ENCODE measurements around the gene SELE.
"Not testable (repeated sequence)": the region's sequence is repeated elsewhere in the genome, so short reads cannot be mapped to it uniquely, and the experiment has no call there.

SELE gene

GRCh38 chr1:169723763-169724162 is 10.1 kb downstream of the SELE start:
- in situ Hi-C loops (cut with MboI; ENCODE audit: low sequenced_read_pairs): no loop called here

GRCh38 chr1:169722779-169723178 is 11.1 kb downstream of the SELE start:
- in situ Hi-C loops (cut with MboI; ENCODE audit: low sequenced_read_pairs): no loop called here

GRCh38 chr1:169715100-169715499 is 18.8 kb downstream of the SELE start:
- in situ Hi-C loops (cut with MboI; ENCODE audit: low sequenced_read_pairs): not testable (repeated sequence)

- in situ Hi-C loops (cut with MboI; ENCODE audit: low sequenced_read_pairs): not testable (repeated sequence)
Observed at GRCh38 chr1:169713090-169713489, 20.8 kb downstream of the SELE start.

DNA sequence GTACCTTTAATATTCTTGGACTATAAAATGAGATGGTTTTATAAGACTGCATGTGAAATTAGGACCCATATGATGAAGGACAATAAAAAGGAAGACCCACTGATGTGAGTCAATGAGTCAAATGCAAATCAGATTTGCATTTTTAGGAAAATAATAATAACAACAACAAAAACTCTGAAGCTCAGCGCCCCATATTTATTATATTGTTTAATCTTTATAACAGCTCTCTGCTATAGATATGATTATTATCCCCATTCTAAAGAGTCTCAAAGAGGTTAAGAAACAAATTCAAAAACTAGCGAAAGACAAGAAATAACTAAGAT is 21.6 kb downstream of the SELE start:
- in situ Hi-C loops (cut with MboI; ENCODE audit: low sequenced_read_pairs): no loop called here

DNA sequence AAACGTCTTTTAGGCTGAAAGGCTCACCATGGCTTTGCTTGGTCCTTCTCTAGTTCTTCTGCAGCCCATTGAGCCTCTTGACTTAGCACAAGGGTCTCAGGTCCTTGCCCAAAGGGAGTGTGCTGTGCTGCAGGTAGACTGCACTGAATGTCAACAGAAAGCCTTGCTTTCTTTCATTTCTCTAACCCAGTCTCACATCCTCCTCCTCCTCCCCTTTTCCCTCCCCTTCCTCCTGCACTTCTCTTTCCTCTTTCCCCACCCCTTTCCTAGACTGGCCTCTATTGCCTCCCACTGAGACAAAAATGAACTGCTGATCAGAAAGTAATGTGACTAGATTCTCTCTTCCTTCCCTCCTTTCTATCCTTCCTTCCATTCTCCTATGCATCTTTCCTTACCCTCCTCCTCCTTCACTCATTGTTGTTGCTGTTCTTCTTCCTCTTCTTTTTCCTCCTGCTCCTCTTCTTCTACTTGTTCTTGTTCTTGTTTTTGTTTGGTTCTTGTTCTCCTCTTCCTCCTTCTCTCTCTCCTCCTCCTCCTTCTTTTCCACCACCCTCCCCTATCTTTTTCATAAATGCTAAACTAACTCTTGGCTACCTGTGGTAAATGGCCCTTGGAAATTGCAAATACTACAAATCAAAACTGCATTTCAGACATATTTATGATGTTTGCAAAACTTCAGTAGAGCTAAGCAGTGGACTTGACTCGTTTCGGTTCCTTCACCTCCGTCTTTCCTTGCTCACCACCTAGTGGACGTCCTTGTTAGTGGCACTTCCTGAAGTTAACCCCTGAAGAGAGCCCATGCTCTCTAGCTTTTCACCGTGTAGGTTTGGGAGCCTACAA is 22.2 kb downstream of the SELE start, which contains the start of gene SELL:
Gene SELL, minus strand, starts transcription at position 152 of the 840 bp plus-strand sequence. Its CDS starts 122 bp downstream, at position 30.
- in situ Hi-C loops (cut with MboI; ENCODE audit: low sequenced_read_pairs): no loop called here

GRCh38 chr1:169708647-169709046 is 25.2 kb downstream of the SELE start:
- in situ Hi-C loops (cut with MboI; ENCODE audit: low sequenced_read_pairs): loop anchor here (10.0 kb wide), 1 partner anchor 104 kb away; no protein-coding TSS in a partner anchor

DNA sequence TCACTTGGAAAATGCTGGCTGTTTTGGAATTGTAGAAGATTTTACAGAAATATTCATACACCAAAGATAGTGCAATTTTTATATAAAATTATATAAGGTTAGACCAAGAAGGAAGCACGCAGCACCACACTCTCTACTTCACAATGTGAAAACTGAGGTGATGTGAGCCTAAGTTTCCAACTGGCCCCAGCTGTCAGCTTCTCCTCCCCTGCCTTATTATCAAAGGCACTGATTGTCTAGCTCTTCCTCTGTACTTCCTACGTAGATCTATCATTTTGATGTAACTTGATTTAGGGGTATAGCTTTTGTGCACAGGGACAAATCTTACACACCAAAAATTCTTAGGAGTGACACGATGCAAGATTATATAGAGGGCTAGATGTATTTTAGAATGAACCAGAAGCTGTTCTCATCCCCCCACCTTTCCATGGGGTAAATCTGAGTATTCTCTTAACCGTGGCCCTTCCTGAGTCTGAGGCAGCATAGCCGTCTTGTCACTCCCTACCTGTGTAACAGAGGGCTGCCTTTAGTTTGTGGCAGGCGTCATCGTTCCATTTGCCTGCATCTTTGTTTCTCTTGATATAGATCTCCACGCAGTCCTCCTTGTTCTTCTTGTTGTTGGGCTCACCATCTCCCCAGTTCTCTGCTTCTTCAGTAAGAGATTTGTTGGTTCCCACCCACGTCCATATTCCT is 25.8 kb downstream of the SELE start:
- in situ Hi-C loops (cut with MboI; ENCODE audit: low sequenced_read_pairs): loop anchor here (10.0 kb wide), 1 partner anchor 103 kb away; no protein-coding TSS in a partner anchor

DNA sequence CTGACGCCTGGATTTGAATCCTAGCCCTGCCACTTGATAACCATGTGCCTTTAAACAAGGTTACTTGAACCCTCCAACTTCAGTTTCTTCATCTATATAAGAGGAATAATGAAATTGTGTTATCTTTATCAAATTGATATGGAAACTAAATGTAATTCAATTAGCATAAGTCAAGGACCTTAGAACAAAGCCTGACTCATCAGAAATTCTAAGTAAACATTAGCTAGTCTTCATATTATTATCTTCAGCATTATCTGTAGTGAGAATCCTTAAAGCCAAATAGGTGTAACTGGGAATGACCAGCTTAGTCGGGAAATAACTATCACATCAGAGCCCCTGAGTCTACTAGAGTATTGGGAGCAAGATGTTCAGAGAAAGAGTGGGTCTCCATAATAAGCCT is 29.1 kb downstream of the SELE start:
- in situ Hi-C loops (cut with MboI; ENCODE audit: low sequenced_read_pairs): loop anchor here (10.0 kb wide), 1 partner anchor 100 kb away; no protein-coding TSS in a partner anchor

- in situ Hi-C loops (cut with MboI; ENCODE audit: low sequenced_read_pairs): loop anchor here (10.0 kb wide), 1 partner anchor 97 kb away; no protein-coding TSS in a partner anchor
Observed at GRCh38 chr1:169701261-169702005, 32.4 kb downstream of the SELE start.

DNA sequence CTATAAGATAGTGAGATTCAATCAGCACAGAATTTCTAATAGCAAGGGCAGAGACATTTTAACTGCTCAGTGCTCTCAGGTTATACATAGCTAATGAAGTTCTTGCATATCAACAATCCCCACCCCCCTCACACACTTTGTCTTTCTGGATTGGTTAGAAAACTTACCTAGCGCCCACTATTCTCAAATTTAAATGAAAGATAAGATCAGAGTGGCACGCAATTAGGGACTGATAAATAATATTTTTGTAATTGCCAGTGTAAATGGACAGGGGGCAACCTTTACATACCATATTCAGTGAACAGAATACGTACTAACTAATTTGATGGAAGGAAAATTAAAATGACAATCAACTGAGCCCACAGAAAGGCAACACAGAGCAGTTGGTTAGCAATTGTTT is 34.2 kb downstream of the SELE start:
- in situ Hi-C loops (cut with MboI; ENCODE audit: low sequenced_read_pairs): loop anchor here (10.0 kb wide), 1 partner anchor 95 kb away; no protein-coding TSS in a partner anchor

DNA sequence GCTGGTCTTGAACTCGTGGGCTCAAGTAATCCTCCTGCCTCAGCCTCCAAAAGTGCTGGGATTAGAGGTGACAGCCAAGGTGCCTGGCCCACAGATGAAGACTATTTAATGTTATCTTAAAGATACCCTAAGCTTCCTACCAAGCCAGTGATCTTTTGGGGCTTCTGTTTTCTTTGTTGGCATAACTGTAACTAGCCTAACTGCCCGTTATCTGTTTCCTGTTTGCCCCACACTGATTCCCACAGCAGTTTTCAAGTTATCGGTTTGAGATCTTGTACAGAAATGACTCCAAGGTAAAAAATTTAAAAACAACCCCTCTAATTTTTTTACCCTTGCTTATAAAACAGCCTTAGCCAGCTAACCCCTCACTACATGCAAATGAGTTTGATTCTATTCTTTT is 34.9 kb downstream of the SELE start:
- in situ Hi-C loops (cut with MboI; ENCODE audit: low sequenced_read_pairs): no loop called here

- in situ Hi-C loops (cut with MboI; ENCODE audit: low sequenced_read_pairs): no loop called here
Observed at GRCh38 chr1:169697755-169698154, 36.1 kb downstream of the SELE start.

DNA sequence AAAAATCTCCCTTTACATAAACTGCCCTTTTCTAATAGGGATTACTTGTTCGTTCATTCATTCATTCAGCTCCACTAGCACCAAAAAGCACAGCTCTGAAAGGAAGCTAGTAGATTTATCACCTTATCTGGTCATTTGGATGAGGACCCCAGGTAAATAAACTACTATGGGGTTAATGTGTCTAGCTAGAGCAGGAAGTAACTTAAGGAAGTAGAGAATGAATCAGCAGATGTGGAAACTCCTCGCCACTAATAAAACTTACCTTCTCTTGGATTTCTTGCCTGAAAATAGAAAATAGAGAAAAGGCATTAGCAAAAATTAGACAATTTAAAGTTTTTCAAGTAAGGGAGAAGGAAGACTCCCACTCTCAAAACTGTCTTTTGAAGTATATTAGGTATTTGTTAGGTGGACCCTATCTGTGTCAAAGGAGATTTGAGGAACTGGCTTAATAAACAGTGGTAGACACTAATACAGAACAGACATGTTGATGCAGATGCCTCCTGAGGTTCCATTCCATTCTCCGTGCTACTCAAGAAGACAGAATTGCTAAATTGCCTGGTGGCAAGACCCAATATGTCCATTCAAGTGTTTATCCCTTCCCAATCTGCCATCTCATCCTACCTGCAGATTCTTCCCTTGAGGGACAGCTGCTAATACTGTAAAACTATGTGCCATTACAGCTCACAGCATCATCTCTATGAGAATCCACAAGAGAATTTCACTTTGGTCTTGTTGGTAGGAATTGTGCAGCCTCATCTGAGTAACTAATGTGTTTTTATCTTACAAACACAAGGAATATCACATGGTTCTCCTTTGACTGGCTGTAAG is 37.4 kb downstream of the SELE start:
- in situ Hi-C loops (cut with MboI; ENCODE audit: low sequenced_read_pairs): no loop called here

DNA sequence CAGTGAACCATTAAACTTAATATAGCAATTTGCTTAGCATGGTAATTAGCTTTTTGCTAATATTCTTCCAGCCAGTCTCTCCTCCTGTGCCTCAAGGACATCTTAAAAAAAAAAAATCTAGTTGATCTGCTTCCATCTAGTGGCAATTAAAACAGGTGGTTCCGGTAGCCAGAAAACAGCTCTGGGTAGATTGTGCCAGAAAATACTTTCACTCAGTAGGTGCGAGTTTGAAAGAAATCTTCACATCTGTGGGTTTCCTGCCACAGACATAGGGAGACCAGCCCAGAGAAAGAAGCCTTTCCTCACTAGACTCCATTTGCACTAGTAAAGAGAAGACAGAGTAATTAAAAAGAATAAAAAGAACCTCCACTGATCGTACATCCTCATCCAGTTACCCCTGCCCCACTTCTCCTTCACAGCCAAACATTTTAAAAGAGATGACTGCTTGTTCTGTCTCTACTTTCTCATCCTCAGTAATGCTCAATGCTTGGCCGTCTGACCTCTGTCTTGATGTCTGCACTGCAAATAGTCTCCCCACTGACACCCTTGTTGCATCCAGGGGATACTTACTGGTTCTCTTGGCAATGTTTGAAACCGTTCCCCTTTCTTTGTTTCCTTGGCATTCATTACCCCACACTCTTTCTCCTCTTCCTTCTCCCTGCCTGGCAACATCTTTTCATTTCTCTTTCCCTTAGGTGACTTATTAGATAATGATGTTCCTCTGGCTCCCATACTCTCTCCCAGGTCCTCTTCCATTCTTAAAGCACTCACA is 39.4 kb downstream of the SELE start:
- in situ Hi-C loops (cut with MboI; ENCODE audit: low sequenced_read_pairs): no loop called here

DNA sequence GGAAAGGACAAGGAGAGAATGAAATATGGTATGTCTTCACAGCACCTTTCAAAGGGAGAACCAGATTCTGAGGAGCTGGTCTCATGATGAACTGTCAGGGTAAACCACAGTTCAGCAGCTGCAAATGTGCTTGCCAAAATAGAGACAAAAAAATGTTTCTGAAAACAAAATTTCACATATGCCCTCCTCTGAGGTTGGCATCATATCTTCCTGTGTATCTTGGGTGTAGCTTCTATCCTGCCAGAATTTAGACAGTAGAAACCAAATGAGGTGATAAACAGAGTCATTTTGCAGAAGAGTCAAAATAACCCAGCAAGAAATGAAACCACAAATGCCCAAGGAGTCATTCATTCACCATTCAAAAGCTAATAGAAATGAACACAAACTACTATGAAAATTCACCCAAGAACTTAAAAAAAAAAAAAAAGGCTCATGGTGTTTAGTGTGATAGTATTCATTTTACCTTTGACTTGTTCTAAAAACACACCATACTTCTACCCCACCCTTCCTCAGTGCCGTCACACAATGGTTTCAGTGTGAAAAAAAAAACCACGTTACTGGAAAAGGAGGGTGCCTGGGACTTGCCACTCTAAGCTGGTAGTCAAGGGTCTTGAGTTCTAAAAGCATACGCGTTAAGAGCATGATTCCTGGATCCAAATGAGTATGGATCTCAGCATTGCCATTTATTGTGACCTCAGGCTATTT is 41.0 kb downstream of the SELE start:
- in situ Hi-C loops (cut with MboI; ENCODE audit: low sequenced_read_pairs): no loop called here

GRCh38 chr1:169690489-169690888 is 43.4 kb downstream of the SELE start:
- in situ Hi-C loops (cut with MboI; ENCODE audit: low sequenced_read_pairs): no loop called here

DNA sequence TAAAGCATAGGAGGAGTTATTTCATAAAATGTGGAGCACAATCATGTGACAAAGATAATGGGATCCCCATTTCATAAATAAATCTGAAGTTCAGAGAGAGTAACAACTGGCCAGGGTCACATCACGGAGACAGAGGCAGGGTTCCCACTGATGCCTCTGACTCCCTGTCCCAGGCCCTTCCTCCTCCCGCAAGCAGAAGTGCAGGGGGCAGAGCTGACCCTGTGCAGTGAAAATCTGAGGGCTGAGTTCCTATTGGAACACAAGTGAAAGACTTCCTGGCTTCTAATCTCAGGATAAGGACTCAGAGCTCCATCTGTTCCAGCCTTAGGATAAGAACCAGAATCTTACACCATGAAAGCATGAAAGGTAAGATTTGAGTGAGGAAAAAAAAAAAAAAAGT is 44.5 kb downstream of the SELE start:
- in situ Hi-C loops (cut with MboI; ENCODE audit: low sequenced_read_pairs): no loop called here

GRCh38 chr1:169688377-169688776 is 45.5 kb downstream of the SELE start:
- in situ Hi-C loops (cut with MboI; ENCODE audit: low sequenced_read_pairs): not testable (repeated sequence)

Measured in HL-60/S4 (cell line).